22Rv1 (cell line): ENCODE measurements around the gene CABLES1.

Experiments
- ZFX ChIP-seq: fragments of 450-650 bp; IDR thresholded peaks from 2 replicates; pipeline ENCODE4 v1.6.1; 2017; ENCODE audit warnings: antibody characterized with exemption, borderline replicate concordance
- TF ChIP-seq, protein P1 (sequence below): fragments of 450-650 bp; IDR thresholded peaks from 2 replicates; pipeline ENCODE4 v1.5.1; 2017; ENCODE audit warnings: mild to moderate bottlenecking

DNA sequence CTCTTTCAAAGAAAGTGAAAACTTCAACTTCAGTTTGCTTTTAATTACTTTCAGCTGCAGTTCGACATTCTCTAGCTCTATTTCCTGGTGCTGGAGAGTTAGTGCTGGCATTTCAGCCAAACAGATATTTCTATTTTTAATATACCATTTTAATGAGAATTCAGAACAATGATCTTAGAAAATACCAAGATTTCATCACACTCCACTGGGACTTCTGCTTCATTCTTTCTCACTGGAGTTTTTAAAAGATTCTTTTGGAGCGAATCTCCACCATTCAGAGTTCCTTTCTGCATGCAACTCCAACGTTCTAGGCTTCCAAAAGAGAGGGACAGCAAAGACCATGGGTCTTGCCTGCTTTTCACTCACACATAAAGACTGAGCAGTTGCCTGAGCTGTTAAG lies 94.2 kb downstream of the CABLES1 start:
- TF ChIP-seq, protein P1, sequence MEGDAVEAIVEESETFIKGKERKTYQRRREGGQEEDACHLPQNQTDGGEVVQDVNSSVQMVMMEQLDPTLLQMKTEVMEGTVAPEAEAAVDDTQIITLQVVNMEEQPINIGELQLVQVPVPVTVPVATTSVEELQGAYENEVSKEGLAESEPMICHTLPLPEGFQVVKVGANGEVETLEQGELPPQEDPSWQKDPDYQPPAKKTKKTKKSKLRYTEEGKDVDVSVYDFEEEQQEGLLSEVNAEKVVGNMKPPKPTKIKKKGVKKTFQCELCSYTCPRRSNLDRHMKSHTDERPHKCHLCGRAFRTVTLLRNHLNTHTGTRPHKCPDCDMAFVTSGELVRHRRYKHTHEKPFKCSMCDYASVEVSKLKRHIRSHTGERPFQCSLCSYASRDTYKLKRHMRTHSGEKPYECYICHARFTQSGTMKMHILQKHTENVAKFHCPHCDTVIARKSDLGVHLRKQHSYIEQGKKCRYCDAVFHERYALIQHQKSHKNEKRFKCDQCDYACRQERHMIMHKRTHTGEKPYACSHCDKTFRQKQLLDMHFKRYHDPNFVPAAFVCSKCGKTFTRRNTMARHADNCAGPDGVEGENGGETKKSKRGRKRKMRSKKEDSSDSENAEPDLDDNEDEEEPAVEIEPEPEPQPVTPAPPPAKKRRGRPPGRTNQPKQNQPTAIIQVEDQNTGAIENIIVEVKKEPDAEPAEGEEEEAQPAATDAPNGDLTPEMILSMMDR = no peak
- no peak for TF ChIP-seq ZFX
